Colonic mucosa (tissue), 4 donors: Measurements from ENCODE around the gene PRKCE. TPM values are rescaled to one million over a fixed set of nuclear protein-coding genes. Genes with fewer than 3 reads are reported as not detected.

Experiments
- DNase-seq: peaks from one replicate; pipeline ENCODE4 v3.0.0-alpha.2; 2020
- H3K27ac ChIP-seq: fragments of 200-600 bp; one replicate; pipeline ENCODE4 v1.8.0; 2021
- H3K27me3 ChIP-seq: fragments of 200-600 bp; one replicate; pipeline ENCODE4 v1.8.0; 2021
- H3K36me3 ChIP-seq: fragments of 200-600 bp; one replicate; pipeline ENCODE4 v1.8.0; 2021
- H3K4me1 ChIP-seq: fragments of 200-600 bp; one replicate; pipeline ENCODE4 v1.8.0; 2021; ENCODE audit warnings: mild to moderate bottlenecking
- H3K4me3 ChIP-seq: fragments of 200-600 bp; one replicate; pipeline ENCODE4 v1.8.0; 2021
- H3K9ac ChIP-seq, 2 donors: one replicate each; pipeline ENCODE4 v1.7.0; 2013; ENCODE audit warnings: control low read depth in 2 of 2, low read depth in 2 of 2, low read length in 2 of 2
- H3K9me3 ChIP-seq: fragments of 200-600 bp; one replicate; pipeline ENCODE4 v1.8.0; 2021
- intact Hi-C: fragments of 100-400 bp; cut with DNase I; formaldehyde crosslinking; loops from one replicate; pipeline ENCODE4 v1.14.1; 2022
- total RNA-seq, 2 donors: library from RNA; stranded (reverse); fragmentation: NEBNext Ultra II Directional in 1 of 2; extraction: Animal tissue kit (Norgen Biotek cat#: 25700) in 1 of 2; gene quantifications; one replicate each; pipeline ENCODE4 v1.2.1, GENCODE V29; 2021
- TF ChIP-seq, protein P1 (sequence below): fragments of 200-600 bp; IDR thresholded peaks from one replicate; pipeline ENCODE4 v1.8.0; 2022; ENCODE audit warnings: antibody characterized with exemption, mild to moderate bottlenecking
- donor health status: healthy.
- donor health status: DM: no; HTN: no; CAD: no.
- donor health status: DM: no; HTN: no; CAD: no.

The PRKCE gene
- total RNA-seq, 2 donors from 2014 or later, result 17.5 to 25.8 TPM

DNA sequence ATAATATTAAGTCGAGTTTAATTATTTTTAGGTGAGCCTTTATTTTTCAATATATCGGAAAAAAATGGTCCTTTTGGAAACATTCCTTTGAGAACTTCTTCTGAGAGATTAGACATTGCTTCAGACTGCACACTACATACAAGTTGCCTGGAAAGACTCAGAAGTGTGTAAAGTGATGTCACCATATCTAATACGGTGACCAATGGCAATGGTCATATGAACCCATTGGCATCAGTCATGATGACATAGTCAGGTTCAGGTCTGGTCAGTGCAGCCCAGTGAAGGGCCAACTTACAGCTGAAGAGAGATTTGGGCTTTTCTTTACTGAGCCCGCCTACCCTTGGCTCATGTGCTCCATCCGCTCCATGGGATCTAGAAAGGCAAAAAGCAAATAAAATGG, 362.3 kb downstream of the PRKCE start:
- TF ChIP-seq, protein P1, sequence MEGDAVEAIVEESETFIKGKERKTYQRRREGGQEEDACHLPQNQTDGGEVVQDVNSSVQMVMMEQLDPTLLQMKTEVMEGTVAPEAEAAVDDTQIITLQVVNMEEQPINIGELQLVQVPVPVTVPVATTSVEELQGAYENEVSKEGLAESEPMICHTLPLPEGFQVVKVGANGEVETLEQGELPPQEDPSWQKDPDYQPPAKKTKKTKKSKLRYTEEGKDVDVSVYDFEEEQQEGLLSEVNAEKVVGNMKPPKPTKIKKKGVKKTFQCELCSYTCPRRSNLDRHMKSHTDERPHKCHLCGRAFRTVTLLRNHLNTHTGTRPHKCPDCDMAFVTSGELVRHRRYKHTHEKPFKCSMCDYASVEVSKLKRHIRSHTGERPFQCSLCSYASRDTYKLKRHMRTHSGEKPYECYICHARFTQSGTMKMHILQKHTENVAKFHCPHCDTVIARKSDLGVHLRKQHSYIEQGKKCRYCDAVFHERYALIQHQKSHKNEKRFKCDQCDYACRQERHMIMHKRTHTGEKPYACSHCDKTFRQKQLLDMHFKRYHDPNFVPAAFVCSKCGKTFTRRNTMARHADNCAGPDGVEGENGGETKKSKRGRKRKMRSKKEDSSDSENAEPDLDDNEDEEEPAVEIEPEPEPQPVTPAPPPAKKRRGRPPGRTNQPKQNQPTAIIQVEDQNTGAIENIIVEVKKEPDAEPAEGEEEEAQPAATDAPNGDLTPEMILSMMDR, result no peak
- no peak overlapping the region for H3K27ac ChIP-seq
- intact Hi-C loops, result loop anchor here (5.0 to 10.0 kb wide), 2 partner anchors 281 to 349 kb away; partner anchors contain the start of gene EPAS1
- no peak for DNase-seq
- no peaks in the 10 kb centered on the region for H3K9me3 ChIP-seq
- H3K27me3 ChIP-seq, result no peaks in the 10 kb centered on the region
- no peak overlapping the region for H3K4me3 ChIP-seq
- H3K36me3 ChIP-seq, result no peaks in the 10 kb centered on the region
- H3K9ac ChIP-seq, result no peak overlapping the region
- no peaks in the 10 kb centered on the region for H3K4me1 ChIP-seq

DNA sequence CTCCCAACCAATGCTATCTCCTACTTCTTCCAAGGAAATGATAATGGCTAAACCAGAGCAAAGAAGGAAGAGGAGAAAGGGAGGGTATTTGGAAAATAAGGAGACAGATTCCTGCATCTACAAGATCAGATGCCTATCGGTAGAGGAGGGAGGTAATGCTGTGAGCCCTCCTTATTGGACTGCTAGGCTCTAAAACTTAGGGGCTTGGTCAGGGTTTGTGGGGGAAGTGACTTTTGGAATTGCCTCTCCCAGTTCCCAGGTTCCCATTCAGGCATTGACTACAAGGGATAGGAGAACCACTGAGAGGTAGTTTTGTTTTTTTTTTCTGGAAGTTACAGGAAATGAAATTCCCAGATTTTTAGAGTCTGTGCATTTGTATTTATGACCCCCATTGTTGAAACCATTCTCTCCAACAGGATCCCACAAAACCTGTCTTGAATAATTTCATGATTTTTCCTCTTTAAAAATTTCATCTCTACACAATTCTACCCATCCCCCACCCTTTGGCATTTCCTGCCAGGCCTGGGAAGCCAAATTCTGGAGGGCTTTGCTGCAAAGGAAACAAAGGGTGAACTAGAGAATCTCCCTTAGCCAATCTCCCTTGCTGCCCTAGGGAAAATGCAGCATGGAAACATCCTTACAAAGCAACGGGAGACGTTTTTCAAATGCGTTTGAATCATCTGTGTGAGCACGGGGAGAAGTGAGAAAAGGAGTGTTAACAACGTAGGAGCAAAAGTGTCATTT, 363.6 kb downstream of the PRKCE start:
- Histone ChIP-seq H3K9ac (no peak overlapping the region), H3K9me3 (no peaks in the 10 kb centered on the region), H3K36me3 (no peaks in the 10 kb centered on the region), H3K27me3 (no peaks in the 10 kb centered on the region), H3K4me1 (no peaks in the 10 kb centered on the region), H3K4me3 (no peak overlapping the region), H3K27ac (no peak overlapping the region)
- TF ChIP-seq, protein P1, result no peak
- intact Hi-C loops, result loop anchor here (5.0 to 10.0 kb wide), 2 partner anchors 280 to 347 kb away; partner anchors contain the start of gene EPAS1
- DNase-seq, result no peak

DNA sequence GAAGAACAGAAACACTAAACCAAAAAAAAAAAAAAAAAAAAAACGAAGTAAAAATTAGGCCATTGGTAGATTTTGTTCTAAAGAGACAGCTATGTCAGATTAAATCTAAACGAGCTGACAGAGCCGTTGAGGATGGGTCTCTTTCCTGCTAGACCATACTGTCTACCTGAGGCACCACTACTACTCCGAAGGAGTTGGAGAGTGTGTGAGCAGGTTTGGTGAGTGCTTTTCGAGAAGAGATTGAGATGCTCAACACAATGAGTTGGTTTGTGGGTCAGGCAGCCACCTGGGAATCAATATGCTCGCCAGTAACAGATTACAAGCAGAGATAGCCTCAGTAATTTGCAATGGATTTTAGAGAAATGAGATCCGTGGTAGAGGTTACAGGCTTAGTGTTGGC, 364.2 kb downstream of the PRKCE start:
- Histone ChIP-seq H3K4me1 (no peaks in the 10 kb centered on the region), H3K9ac (no peak overlapping the region), H3K36me3 (no peaks in the 10 kb centered on the region), H3K27me3 (no peaks in the 10 kb centered on the region), H3K9me3 (no peaks in the 10 kb centered on the region), H3K27ac (no peak overlapping the region), H3K4me3 (no peak overlapping the region)
- TF ChIP-seq, protein P1, result no peak
- no peak for DNase-seq
- intact Hi-C loops, result loop anchor here (10.0 kb wide), 1 partner anchor 279 kb away; the partner anchor contains the start of gene EPAS1

DNA sequence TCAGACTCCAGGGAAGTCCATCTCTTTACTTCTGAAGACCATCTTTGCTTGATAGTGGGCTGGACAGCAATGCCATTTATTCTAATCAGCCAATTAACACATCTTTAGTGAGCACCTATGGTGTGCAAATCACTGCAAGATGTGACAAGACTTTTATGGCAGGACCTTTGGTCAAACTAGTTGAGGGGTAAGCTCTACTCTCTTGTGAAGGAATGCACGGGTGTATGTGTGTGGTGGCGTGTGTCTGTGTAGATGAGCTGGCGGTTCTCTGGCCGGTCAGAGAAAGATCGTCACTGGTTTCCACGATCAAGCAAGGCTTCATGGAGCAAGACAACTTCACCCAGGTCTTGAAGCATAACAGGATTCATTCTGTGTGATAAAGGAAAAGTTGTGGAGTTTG, 364.6 kb downstream of the PRKCE start:
- Histone ChIP-seq H3K27ac (no peak overlapping the region), H3K36me3 (no peaks in the 10 kb centered on the region), H3K9me3 (no peaks in the 10 kb centered on the region), H3K4me3 (no peak overlapping the region), H3K4me1 (no peaks in the 10 kb centered on the region), H3K27me3 (no peaks in the 10 kb centered on the region), H3K9ac (no peak overlapping the region)
- TF ChIP-seq, protein P1, result no peak
- intact Hi-C loops, result loop anchor here (10.0 kb wide), 1 partner anchor 279 kb away; the partner anchor contains the start of gene EPAS1
- DNase-seq, result no peak

DNA sequence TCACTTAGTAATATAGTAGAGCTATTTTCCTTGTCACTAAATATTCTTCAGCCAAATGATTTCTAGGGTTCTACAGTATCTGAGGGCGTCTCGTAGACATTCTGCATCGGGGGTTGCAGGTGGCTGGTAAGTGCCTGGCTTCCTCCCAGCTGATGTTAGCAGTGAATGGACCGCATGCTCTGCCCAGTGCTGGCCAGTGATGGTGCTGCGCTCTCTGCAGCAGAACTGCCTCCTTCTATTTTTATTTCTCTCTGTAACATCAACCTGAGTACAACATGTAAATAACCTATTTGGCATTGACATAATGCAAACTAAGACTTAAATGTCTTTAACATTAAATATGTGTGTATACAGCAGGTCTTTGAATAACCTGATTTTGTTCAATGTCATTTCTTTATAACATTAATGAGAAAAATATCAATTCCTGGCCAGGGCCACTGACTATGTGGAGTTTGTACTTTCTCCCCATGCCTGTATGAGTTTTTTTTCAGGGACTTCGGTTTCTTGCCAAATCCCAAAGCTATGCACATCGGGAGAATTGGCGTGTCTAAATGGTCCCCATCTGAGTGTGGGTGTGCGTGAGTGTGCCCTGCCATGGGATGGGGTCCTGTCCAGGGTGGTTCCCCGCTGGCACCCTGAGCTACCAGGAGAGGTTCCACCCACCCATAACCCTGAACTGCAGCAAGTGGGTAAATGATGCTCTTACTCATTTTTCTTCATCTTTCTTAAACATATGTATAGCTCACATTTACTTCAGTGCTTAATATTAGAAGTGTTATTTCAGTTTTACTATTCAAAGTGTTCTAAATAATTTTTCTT, 367.5 kb downstream of the PRKCE start:
- H3K27ac ChIP-seq, result no peak overlapping the region
- H3K36me3 ChIP-seq, result no peaks in the 10 kb centered on the region
- TF ChIP-seq, protein P1, result no peak
- no peaks in the 10 kb centered on the region for H3K27me3 ChIP-seq
- DNase-seq, result no peak
- H3K9ac ChIP-seq, result no peak overlapping the region
- H3K4me3 ChIP-seq, result no peak overlapping the region
- no peaks in the 10 kb centered on the region for H3K9me3 ChIP-seq
- H3K4me1 ChIP-seq, result no peaks in the 10 kb centered on the region
- intact Hi-C loops, result loop anchor here (10.0 kb wide), 1 partner anchor 276 kb away; the partner anchor contains the start of gene EPAS1
